Neuronal stem cell (in vitro differentiated cells): ENCODE data around the gene AGO4.
"Not testable (repeated sequence)": the region's sequence is repeated elsewhere in the genome, so short reads cannot be mapped to it uniquely, and the experiment has no call there.

Experiments used
- DNase-seq: peaks from one replicate; pipeline ENCODE4 v3.0.0-alpha.2; 2013; ENCODE audit warnings: low spot score
- H2AFZ ChIP-seq: one replicate; pipeline ENCODE4 v1.6.1; 2013; ENCODE audit warnings: mild to moderate bottlenecking, low read length, inconsistent platforms
- H2AK5ac ChIP-seq: 2 replicates; pipeline ENCODE4 v1.6.1; 2013; ENCODE audit warnings: low read depth, mild to moderate bottlenecking, inconsistent platforms, low read length, moderate library complexity, mixed read lengths
- H2BK120ac ChIP-seq: 2 replicates; pipeline ENCODE4 v1.6.1; 2013; ENCODE audit warnings: low read depth, mild to moderate bottlenecking, inconsistent platforms, low read length, moderate library complexity, mixed read lengths
- H2BK12ac ChIP-seq: one replicate; pipeline ENCODE4 v1.6.1; 2013; ENCODE audit warnings: low read length, inconsistent platforms
- H2BK15ac ChIP-seq: 2 replicates; pipeline ENCODE4 v1.6.1; 2013; ENCODE audit warnings: mild to moderate bottlenecking, low read length, inconsistent platforms, mixed read lengths
- H2BK5ac ChIP-seq: one replicate; pipeline ENCODE4 v1.6.1; 2013; ENCODE audit warnings: inconsistent platforms, mild to moderate bottlenecking, low read length, moderate library complexity
- H3K14ac ChIP-seq: one replicate; pipeline ENCODE4 v1.6.1; 2013; ENCODE audit warnings: low read length, inconsistent platforms
- H3K18ac ChIP-seq: 2 replicates; pipeline ENCODE4 v1.6.1; 2013; ENCODE audit warnings: low read length, inconsistent platforms
- H3K23ac ChIP-seq: 2 replicates; pipeline ENCODE4 v1.6.1; 2013; ENCODE audit warnings: low read depth, mild to moderate bottlenecking, mixed read lengths, low read length, inconsistent platforms; ENCODE audit not compliant: poor library complexity
- H3K27ac ChIP-seq: replicated peaks from 3 replicates; pipeline ENCODE4 v1.5.1; 2013; ENCODE audit warnings: low read length, inconsistent platforms
- H3K27me3 ChIP-seq, 3 experiments: 2 replicates each; pipeline ENCODE4 v1.6.1; 2013; ENCODE audit warnings: low read length in 3 of 3, mild to moderate bottlenecking in 2 of 3, inconsistent platforms in 1 of 3, low read depth in 1 of 3, mixed read lengths in 1 of 3, moderate library complexity in 1 of 3; ENCODE audit not compliant: control insufficient read depth in 3 of 3, insufficient read depth in 3 of 3
- H3K36me3 ChIP-seq, 2 donors: replicated peaks in 1 of 2; 2 replicates each; pipeline ENCODE4 v1.6.1; 2013; ENCODE audit warnings: low read length in 2 of 2; ENCODE audit not compliant: control insufficient read depth in 2 of 2, insufficient read depth in 2 of 2
- H3K4ac ChIP-seq: 2 replicates; pipeline ENCODE4 v1.6.1; 2013; ENCODE audit warnings: inconsistent platforms, mild to moderate bottlenecking, low read length, moderate library complexity
- H3K4me1 ChIP-seq, 2 donors: 1 replicate in 1 of 2; 2 replicates in 1 of 2; pipeline ENCODE4 v1.6.1; 2013; ENCODE audit warnings: low read length in 2 of 2, low read depth in 1 of 2; ENCODE audit not compliant: control insufficient read depth in 2 of 2, insufficient read depth in 1 of 2
- H3K4me2 ChIP-seq: one replicate; pipeline ENCODE4 v1.6.1; 2013; ENCODE audit warnings: mild to moderate bottlenecking, low read length, inconsistent platforms; ENCODE audit not compliant: insufficient read depth, poor library complexity, severe bottlenecking
- H3K4me3 ChIP-seq, 2 donors: 2 replicates each; pipeline ENCODE4 v1.5.1; 2013; ENCODE audit warnings: low read length in 2 of 2, mild to moderate bottlenecking in 2 of 2, inconsistent platforms in 1 of 2, moderate library complexity in 1 of 2
- H3K79me1 ChIP-seq: one replicate; pipeline ENCODE4 v1.6.1; 2013; ENCODE audit warnings: low read depth, mild to moderate bottlenecking, inconsistent platforms, low read length, moderate library complexity
- H3K9ac ChIP-seq: one replicate; pipeline ENCODE4 v1.6.1; 2013; ENCODE audit warnings: mild to moderate bottlenecking, low read depth, low read length, inconsistent platforms; ENCODE audit not compliant: poor library complexity
- H3K9me3 ChIP-seq, 2 donors: replicated peaks in 1 of 2; 2 replicates each; pipeline versions ENCODE3 to v1.6.1; 2013; ENCODE audit warnings: low read length in 2 of 2, mild to moderate bottlenecking in 2 of 2, inconsistent platforms in 1 of 2, low read depth in 1 of 2, mixed read lengths in 1 of 2, moderate library complexity in 1 of 2; ENCODE audit not compliant: control insufficient read depth in 2 of 2, insufficient read depth in 1 of 2
- H4K8ac ChIP-seq: one replicate; pipeline ENCODE4 v1.6.1; 2013; ENCODE audit warnings: low read depth, mild to moderate bottlenecking, inconsistent platforms, low read length, moderate library complexity
- H4K91ac ChIP-seq: one replicate; pipeline ENCODE4 v1.6.1; 2013; ENCODE audit warnings: low read length, low read depth, mild to moderate bottlenecking, inconsistent platforms; ENCODE audit not compliant: poor library complexity
- WGBS, 2 donors: extraction: QIAGEN DNeasy Blood & Tissue Kit; methylation state at CpG; one replicate each; pipeline ENCODE4 v1.1.7; 2013; ENCODE audit warnings: missing lambda C conversion rate in 2 of 2, mixed read lengths in 1 of 2; ENCODE audit not compliant: insufficient read length in 2 of 2, insufficient replicate concordance in 1 of 2; ENCODE audit errors: extremely low coverage in 2 of 2; 5-methylcytosine and 5-hydroxymethylcytosine counted together

AGO4 gene

GRCh38 chr1:35810096-35810881 is 2.5 kb downstream of the AGO4 start:
- DNase-seq: no peak
- Histone ChIP-seq H3K23ac (no peak overlapping the region), H3K79me1 (no peaks in the 10 kb centered on the region), H2BK15ac (no peak overlapping the region), H3K9me3 (no peaks in the 10 kb centered on the region), H3K4ac (no peak overlapping the region), H3K4me2 (no peak overlapping the region), H2BK120ac (no peak overlapping the region), H3K27ac (no peak overlapping the region), H2AFZ (no peak overlapping the region), H4K8ac (no peak overlapping the region), H4K91ac (no peak overlapping the region), H3K4me3 (no peak overlapping the region), H3K18ac (no peak overlapping the region), H3K14ac (no peak overlapping the region), H3K4me1 (peaks cover 2 to 10% of the 10 kb centered on the region in 2 donors), H2BK12ac (no peak overlapping the region), H3K27me3 (no peaks in the 10 kb centered on the region), H2AK5ac (no peak overlapping the region), H2BK5ac (no peak overlapping the region), H3K9ac (no peak overlapping the region), H3K36me3 (no peaks in the 10 kb centered on the region)
- WGBS, 2 donors: no CpG with 5 or more reads among the region's 2 CpGs

GRCh38 chr1:35812754-35813153 is 4.9 kb downstream of the AGO4 start:
- not testable (repeated sequence) for H4K8ac ChIP-seq, H3K27ac ChIP-seq, H3K9ac ChIP-seq, H3K79me1 ChIP-seq, H3K9me3 ChIP-seq, H2BK120ac ChIP-seq, H3K4me2 ChIP-seq, DNase-seq, H3K4me1 ChIP-seq, H3K14ac ChIP-seq, H2BK5ac ChIP-seq, H2AFZ ChIP-seq, H4K91ac ChIP-seq, H2AK5ac ChIP-seq, H3K4me3 ChIP-seq, H3K4ac ChIP-seq, H2BK15ac ChIP-seq, H3K36me3 ChIP-seq, H3K27me3 ChIP-seq, H2BK12ac ChIP-seq, H3K23ac ChIP-seq, H3K18ac ChIP-seq
- WGBS, 2 donors: no CpG with 5 or more reads among the region's 5 CpGs

- WGBS, 2 donors: no CpG with 5 or more reads among the region's 1 CpG
Observed at GRCh38 chr1:35825255-35825654, 17.4 kb downstream of the AGO4 start.

GRCh38 chr1:35832276-35832905 is 24.6 kb downstream of the AGO4 start:
- H4K91ac ChIP-seq: no peak overlapping the region
- no peaks in the 10 kb centered on the region for H3K4me1 ChIP-seq
- no peak overlapping the region for H2BK15ac ChIP-seq
- no CpG with 5 or more reads among the region's 2 CpGs for WGBS, 2 donors
- no peak overlapping the region for H3K14ac ChIP-seq
- no peak overlapping the region for H3K9ac ChIP-seq
- H3K4ac ChIP-seq: no peak overlapping the region
- H3K27ac ChIP-seq: no peak overlapping the region
- H3K36me3 ChIP-seq: peaks cover 12 to 95% of the 10 kb centered on the region in 2 donors
- no peak overlapping the region for H2BK12ac ChIP-seq
- H3K9me3 ChIP-seq: peaks cover 0 to 10% of the 10 kb centered on the region in 2 donors
- no peak overlapping the region for H3K4me2 ChIP-seq
- no peak overlapping the region for H3K4me3 ChIP-seq
- DNase-seq: no peak
- no peaks in the 10 kb centered on the region for H3K79me1 ChIP-seq
- H4K8ac ChIP-seq: no peak overlapping the region
- H3K23ac ChIP-seq: no peak overlapping the region
- H2BK120ac ChIP-seq: no peak overlapping the region
- no peak overlapping the region for H2BK5ac ChIP-seq
- H3K18ac ChIP-seq: no peak overlapping the region
- no peak overlapping the region for H2AK5ac ChIP-seq
- H3K27me3 ChIP-seq: no peaks in the 10 kb centered on the region
- H2AFZ ChIP-seq: no peak overlapping the region

More at GRCh38 chr1:35825255-35825654, 17.4 kb downstream of the AGO4 start:
- H2BK120ac ChIP-seq: no peak overlapping the region
- H3K36me3 ChIP-seq: peaks cover 4 to 75% of the 10 kb centered on the region in 2 donors
- H3K27me3 ChIP-seq: no peaks in the 10 kb centered on the region
- H3K4me2 ChIP-seq: no peak overlapping the region
- no peak overlapping the region for H2AFZ ChIP-seq
- no peak overlapping the region for H3K18ac ChIP-seq
- no peak overlapping the region for H3K27ac ChIP-seq
- no peak overlapping the region for H3K9ac ChIP-seq
- no peak overlapping the region for H4K8ac ChIP-seq
- no peaks in the 10 kb centered on the region for H3K79me1 ChIP-seq
- no peak overlapping the region for H2BK15ac ChIP-seq
- no peaks in the 10 kb centered on the region for H3K9me3 ChIP-seq
- DNase-seq: no peak
- no peak overlapping the region for H3K4ac ChIP-seq
- H4K91ac ChIP-seq: no peak overlapping the region
- H3K4me1 ChIP-seq: no peaks in the 10 kb centered on the region
- H2BK12ac ChIP-seq: no peak overlapping the region
- H2BK5ac ChIP-seq: no peak overlapping the region
- H2AK5ac ChIP-seq: no peak overlapping the region
- no peak overlapping the region for H3K23ac ChIP-seq
- H3K4me3 ChIP-seq: no peak overlapping the region
- no peak overlapping the region for H3K14ac ChIP-seq
